ENCODE data around the gene SPTBN4.
"Not testable (repeated sequence)": the region's sequence is repeated elsewhere in the genome, so short reads cannot be mapped to it uniquely, and the experiment has no call there.

The SPTBN4 gene

DNA sequence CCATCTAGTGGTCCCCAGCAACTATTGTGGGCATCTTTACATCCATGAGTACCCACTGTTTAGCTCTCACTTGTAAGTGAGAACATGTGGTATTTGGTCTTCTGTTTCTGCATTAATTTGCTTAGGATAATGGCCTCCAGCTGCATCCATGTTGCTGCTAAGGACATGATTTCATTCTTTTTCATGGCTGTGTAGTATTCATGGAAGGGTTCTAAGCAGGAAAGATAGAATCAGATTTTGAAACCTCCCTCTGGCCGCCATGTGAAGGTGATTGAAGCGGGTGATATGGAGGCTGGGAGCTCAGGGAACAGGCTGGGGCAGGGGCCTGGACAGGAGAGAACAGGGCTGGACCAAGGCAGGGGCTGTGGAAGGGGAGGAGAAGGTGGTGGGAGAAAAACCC, 154.5 kb downstream of the SPTBN4 start:
- no peak for DNase-seq (ENCODE audit: low read depth)

DNA sequence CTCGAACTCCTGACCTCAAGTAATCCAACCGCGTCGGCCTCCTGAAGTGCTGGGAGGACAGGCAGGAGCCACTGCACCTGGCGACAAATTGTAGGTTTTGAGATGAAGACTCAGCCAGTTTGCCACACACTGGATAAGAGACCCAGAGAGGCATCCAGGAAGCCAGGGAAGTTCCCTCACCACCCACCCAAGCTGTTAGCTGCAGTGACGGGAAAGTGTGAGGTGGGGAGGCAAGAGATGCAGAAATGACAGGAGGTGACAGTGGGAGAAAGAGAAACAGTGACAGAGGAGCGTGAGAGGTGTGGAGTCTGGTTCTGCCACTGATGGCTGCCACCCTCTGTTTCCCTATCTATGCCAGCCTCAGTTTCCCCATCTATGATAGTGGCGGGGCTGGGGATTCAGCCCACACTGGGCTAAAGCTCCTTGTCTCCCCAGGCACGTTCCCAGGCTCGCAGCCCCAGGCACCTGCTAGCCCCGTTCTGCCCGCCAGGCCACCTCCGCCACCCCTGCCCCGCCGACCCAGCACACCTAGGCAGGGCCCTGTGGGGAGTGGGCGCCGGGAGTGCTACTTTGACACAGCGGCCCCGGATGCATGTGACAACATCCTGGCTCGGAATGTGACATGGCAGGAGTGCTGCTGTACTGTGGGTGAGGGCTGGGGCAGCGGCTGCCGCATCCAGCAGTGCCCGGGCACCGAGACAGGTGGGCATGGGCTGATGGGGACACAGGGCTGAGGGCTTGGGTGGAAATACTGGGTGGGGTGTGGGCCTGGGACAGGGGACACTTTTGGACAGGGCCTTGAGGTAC, 155.4 kb downstream of the SPTBN4 start:
- no peak for DNase-seq (ENCODE audit: low read depth)

DNA sequence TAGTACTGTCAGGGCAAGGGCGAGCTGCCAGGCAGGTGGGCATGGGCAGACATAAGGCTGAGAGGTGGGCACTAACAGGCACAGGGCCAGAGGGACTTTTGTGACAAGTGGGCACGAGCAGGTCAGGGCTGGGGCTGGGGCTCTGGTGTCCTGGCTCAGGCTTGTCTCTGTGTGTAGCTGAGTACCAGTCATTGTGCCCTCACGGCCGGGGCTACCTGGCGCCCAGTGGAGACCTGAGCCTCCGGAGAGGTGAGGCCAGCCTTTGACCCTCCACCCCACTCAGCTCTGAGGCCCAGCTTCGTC, 155.9 kb downstream of the SPTBN4 start:
- DNase-seq (ENCODE audit: low read depth): no peak

DNA sequence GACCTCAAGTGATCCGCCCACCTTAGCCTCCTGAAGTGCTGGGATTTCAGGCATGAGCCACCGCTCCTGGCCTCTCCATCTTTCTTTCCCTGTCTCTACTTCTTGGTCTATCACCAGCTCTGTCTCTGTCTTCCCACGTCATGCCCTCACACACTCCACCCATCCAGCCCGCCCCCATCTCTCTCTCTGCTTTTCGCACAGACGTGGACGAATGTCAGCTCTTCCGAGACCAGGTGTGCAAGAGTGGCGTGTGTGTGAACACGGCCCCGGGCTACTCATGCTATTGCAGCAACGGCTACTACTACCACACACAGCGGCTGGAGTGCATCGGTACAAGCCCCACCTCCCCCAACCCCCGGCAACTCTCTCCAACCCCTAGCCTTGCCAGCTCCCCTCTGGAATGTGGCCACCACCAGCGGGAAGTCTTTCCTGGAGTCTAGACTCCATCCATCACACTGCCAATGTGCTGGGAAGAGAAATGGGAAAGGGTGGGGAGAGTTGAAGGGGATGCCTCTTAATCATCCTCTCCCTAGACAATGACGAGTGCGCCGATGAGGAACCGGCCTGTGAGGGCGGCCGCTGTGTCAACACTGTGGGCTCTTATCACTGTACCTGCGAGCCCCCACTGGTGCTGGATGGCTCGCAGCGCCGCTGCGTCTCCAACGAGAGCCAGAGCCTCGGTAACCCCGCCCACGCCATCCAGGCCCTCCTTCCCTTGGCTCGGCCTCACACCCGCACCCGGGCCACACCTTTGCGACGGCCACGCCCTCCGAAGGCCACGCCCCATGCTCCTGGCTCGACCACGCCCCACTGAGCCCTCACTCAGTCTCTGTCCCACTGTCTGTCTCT, 156.8 kb downstream of the SPTBN4 start:
- DNase-seq (ENCODE audit: low read depth): no peak

DNA sequence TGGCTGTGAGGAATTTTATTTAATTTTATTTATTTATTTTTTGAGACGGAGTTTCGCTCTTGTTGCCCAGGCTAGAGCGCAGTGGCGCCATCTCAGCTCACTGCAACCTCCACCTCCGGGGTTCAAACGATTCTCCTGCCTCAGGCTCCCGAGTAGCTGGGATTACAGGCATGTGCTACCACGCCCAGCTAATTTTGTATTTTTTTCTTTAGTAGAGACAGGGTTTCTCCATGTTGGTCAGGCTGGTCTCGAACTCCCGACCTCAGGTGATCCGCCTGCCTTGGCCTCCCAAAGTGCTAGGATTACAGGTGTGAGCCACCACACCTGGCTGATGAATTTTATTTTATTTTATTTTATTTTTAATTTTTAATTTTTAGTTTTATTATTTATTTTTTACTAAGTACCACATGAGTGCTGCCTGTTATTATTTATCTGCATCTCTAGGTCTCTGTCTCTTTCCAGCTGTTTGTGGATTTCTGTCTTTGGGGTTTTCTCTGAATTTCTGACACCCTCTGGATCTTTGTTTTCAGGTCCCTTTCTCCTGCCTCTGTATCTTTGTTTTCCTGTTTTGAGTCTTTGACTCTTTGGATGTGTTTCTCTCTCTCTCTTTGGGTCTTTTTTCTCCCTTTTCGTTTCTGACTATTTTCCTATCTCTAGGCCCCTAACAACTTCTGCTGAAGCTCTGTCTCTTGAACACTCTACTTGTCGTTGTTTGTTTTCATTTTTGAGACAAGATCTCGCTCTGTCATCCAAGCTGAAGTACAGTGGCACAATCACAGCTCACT, 157.8 kb downstream of the SPTBN4 start:
- not testable (repeated sequence) for DNase-seq (ENCODE audit: low read depth)

DNA sequence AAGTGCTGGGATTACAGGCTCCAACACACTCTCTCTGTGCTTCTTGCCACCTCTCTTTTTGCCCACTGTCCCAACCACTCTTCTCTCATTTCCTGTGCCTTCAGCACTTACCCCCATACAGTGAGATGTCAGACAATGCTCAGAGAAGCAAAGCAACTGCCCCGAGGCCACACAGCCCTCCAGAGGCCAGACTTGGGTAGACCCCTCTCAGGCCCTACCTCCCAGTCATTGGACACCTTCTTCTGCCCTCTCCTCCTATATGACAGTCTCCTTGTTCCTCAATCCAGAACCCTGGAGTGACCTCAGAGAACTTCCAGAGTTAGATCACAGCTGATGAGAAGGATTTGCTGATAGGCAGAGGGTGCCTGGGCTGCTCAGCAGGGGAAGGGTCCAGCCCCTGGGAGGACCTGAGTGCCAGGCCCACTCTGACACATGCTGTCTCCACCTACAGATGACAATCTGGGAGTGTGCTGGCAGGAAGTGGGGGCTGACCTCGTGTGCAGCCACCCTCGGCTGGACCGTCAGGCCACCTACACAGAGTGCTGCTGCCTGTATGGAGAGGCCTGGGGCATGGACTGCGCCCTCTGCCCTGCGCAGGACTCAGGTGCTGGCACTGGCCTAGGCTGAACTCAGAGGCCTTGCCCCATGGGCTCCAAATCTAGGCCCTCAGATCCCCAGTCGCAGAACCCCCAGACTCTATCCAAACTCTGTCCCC, 158.8 kb downstream of the SPTBN4 start:
- DNase-seq (ENCODE audit: low read depth): no peak
